ENCODE results near the gene MDK. TPM values are rescaled to one million over a fixed set of nuclear protein-coding genes. Genes with fewer than 3 reads are reported as not detected.

Gene MDK
- total and polyA plus RNA-seq, 7 donors = 1.2 to 6.3 (median 1.8) TPM

GRCh38 chr11:46337626-46338345, 43.7 kb upstream of the MDK start:
- 86 to 92% (median 91%) methylated on average over 13 of the region's 13 CpGs for WGBS, 3 donors

GRCh38 chr11:46338636-46338987, 42.9 kb upstream of the MDK start:
- DNase-seq (no peak), ATAC-seq (peak; percentile 19 to 53 (median 26))
- Histone ChIP-seq H3K27me3 (ENCODE audit: insufficient read depth in 3 of 3, low read length in 2 of 3) (peaks cover 0 to 7% (median 7%) of the 10 kb centered on the region in 3 donors), H3K4me3 (peak overlapping the region; percentile 59), H3K36me3 (ENCODE audit: insufficient read depth in 1 of 2, low read depth in 1 of 2) (no peaks in the 10 kb centered on the region), H3K4me1 (peaks cover 18% of the 10 kb centered on the region), H3K27ac (peak overlapping the region; percentile 62), H3K9me3 (no peaks in the 10 kb centered on the region)
- intact Hi-C loops (cut with DNase I) = loop anchor here in 1 of 2 donors (10.0 kb wide), 1 partner anchor 214 kb away; the partner anchor contains the start of gene PHF21A
- no peak for TF ChIP-seq CTCF (IDR thresholded peaks at IDR 0.05)
- WGBS, 3 donors = 21 to 27% (median 26%) methylated on average over 9 of the region's 9 CpGs

More at GRCh38 chr11:46337626-46338345, 43.7 kb upstream of the MDK start:
- peaks cover 18% of the 10 kb centered on the region for H3K4me1 ChIP-seq
- peaks cover 0 to 15% (median 10%) of the 10 kb centered on the region in 3 donors for H3K27me3 ChIP-seq (ENCODE audit: insufficient read depth in 3 of 3, low read length in 2 of 3)
- intact Hi-C loops (cut with DNase I) = loop anchor here in 1 of 2 donors (10.0 kb wide), 1 partner anchor 213 kb away; the partner anchor contains the start of gene PHF21A
- no peaks in the 10 kb centered on the region for H3K36me3 ChIP-seq (ENCODE audit: insufficient read depth in 1 of 2, low read depth in 1 of 2)
- H3K4me3 ChIP-seq = no peak overlapping the region
- ATAC-seq (no peak), DNase-seq (no peak)
- no peaks in the 10 kb centered on the region for H3K9me3 ChIP-seq
- H3K27ac ChIP-seq = no peak overlapping the region
- no peak for TF ChIP-seq CTCF (IDR thresholded peaks at IDR 0.05)

- peak in 1 of 2 donors; percentile 33 for DNase-seq
- intact Hi-C loops (cut with DNase I) = loop anchor here in 1 of 2 donors (10.0 kb wide), 1 partner anchor 214 kb away; the partner anchor contains the start of gene PHF21A
- H3K27ac ChIP-seq = peak overlapping the region; percentile 62
Measured at GRCh38 chr11:46338988-46339666, 42.3 kb upstream of the MDK start.

GRCh38 chr11:46339816-46340215, 41.7 kb upstream of the MDK start:
- peaks cover 18% of the 10 kb centered on the region for H3K4me1 ChIP-seq
- TF ChIP-seq CTCF (IDR thresholded peaks at IDR 0.05) = no peak
- peak; percentile 45 to 74 (median 61) for ATAC-seq

More at GRCh38 chr11:46338988-46339666, 42.3 kb upstream of the MDK start:
- Histone ChIP-seq H3K9me3 (no peaks in the 10 kb centered on the region), H3K4me3 (peak overlapping the region; percentile 59), H3K4me1 (peaks cover 18% of the 10 kb centered on the region), H3K36me3 (ENCODE audit: insufficient read depth in 1 of 2, low read depth in 1 of 2) (no peaks in the 10 kb centered on the region), H3K27me3 (ENCODE audit: insufficient read depth in 3 of 3, low read length in 2 of 3) (peaks cover 0 to 4% (median 2%) of the 10 kb centered on the region in 3 donors)
- WGBS, 3 donors = 19 to 23% (median 21%) methylated on average over 16 of the region's 16 CpGs
- no peak for TF ChIP-seq CTCF (IDR thresholded peaks at IDR 0.05)
- peak; percentile 64 to 89 (median 77) for ATAC-seq

More at GRCh38 chr11:46339816-46340215, 41.7 kb upstream of the MDK start:
- Histone ChIP-seq H3K9me3 (no peaks in the 10 kb centered on the region), H3K4me3 (no peak overlapping the region), H3K27ac (peak overlapping the region; percentile 62), H3K27me3 (ENCODE audit: insufficient read depth in 3 of 3, low read length in 2 of 3) (no peaks in the 10 kb centered on the region), H3K36me3 (ENCODE audit: insufficient read depth in 1 of 2, low read depth in 1 of 2) (no peaks in the 10 kb centered on the region)
- intact Hi-C loops (cut with DNase I) = loop anchor here in 1 of 2 donors (10.0 kb wide), 1 partner anchor 215 kb away; the partner anchor contains the start of gene PHF21A
- 33 to 68% (median 50%) methylated on average over 2 of the region's 2 CpGs for WGBS, 3 donors
- no peak for DNase-seq
